IMR-90 (cell line): ENCODE results near the gene KRTAP20-3. TPM values are rescaled to one million over a fixed set of nuclear protein-coding genes. Genes with fewer than 3 reads are reported as not detected.

Experiments
- ATAC-seq: fragments of 200-7000 bp; cut with Tn5 transposase; 2 replicates; pipeline ENCODE4 v1.9.1; 2020; ENCODE audit warnings: low read depth, mild to moderate bottlenecking, moderate library complexity
- BruUV-seq: library from RNA; stranded (reverse); fragments of 400-500 nt; replicated peaks from 2 replicates; lab custom pipeline; 2021; lab: Mats Ljungman, UMichigan
- CTCF ChIA-PET: fragments of 300-600 bp; formaldehyde crosslinking; extraction: SDS; loops from one replicate; lab custom pipeline; 2021; ENCODE audit warnings: antibody characterized with exemption; lab: Yijun Ruan, JAX
- POLR2A ChIA-PET: fragments of 300-600 bp; sonication (Branson Sonifier 250); formaldehyde crosslinking; loops from one replicate; lab custom pipeline; 2022; ENCODE audit warnings: antibody characterized with exemption; ENCODE audit not compliant: unreplicated experiment; lab: Charles Lee
- DNase-seq: peaks from one replicate; pipeline ENCODE4 v3.0.0; 2013
- H2AFZ ChIP-seq: replicated peaks from 2 replicates; pipeline ENCODE3; 2013; ENCODE audit warnings: low read length, mild to moderate bottlenecking; ENCODE audit not compliant: poor library complexity
- H2AK5ac ChIP-seq: 2 replicates; pipeline ENCODE4 v1.6.1; 2013; ENCODE audit warnings: low read depth, low read length, inconsistent platforms
- H2AK9ac ChIP-seq: replicated peaks from 2 replicates; pipeline ENCODE3; 2013; ENCODE audit warnings: mild to moderate bottlenecking, low read depth, low read length, moderate library complexity; ENCODE audit not compliant: poor library complexity
- H2BK120ac ChIP-seq: 2 replicates; pipeline ENCODE4 v1.6.1; 2013; ENCODE audit warnings: low read depth, low read length, inconsistent platforms
- H2BK15ac ChIP-seq: 3 replicates; pipeline ENCODE4 v1.6.1; 2013; ENCODE audit warnings: low read depth, low read length, inconsistent platforms
- H2BK20ac ChIP-seq: 2 replicates; pipeline ENCODE4 v1.6.1; 2013; ENCODE audit warnings: low read depth, mild to moderate bottlenecking, inconsistent platforms, low read length, moderate library complexity
- H2BK5ac ChIP-seq: 2 replicates; pipeline ENCODE4 v1.6.1; 2013; ENCODE audit warnings: mild to moderate bottlenecking, low read depth, low read length, inconsistent platforms; ENCODE audit not compliant: poor library complexity, severe bottlenecking
- H3K14ac ChIP-seq: replicated peaks from 2 replicates; pipeline ENCODE4 v1.6.1; 2013; ENCODE audit warnings: low read depth, low read length, inconsistent platforms
- H3K18ac ChIP-seq: 2 replicates; pipeline ENCODE4 v1.6.1; 2013; ENCODE audit warnings: low read depth, low read length, control low read depth
- H3K23ac ChIP-seq: 2 replicates; pipeline ENCODE4 v1.6.1; 2013; ENCODE audit warnings: low read depth, low read length, inconsistent platforms
- H3K27ac ChIP-seq: 2 replicates; pipeline ENCODE4 v1.5.1; 2013; ENCODE audit warnings: mild to moderate bottlenecking, control low read depth, low read length; ENCODE audit not compliant: insufficient read depth
- H3K27me3 ChIP-seq: 2 replicates; pipeline ENCODE4 v1.6.1; 2013; ENCODE audit warnings: low read length; ENCODE audit not compliant: control insufficient read depth, insufficient read depth
- H3K36me3 ChIP-seq: 2 replicates; pipeline ENCODE4 v1.6.1; 2013; ENCODE audit warnings: low read length, mixed read lengths; ENCODE audit not compliant: control insufficient read depth, insufficient read depth
- H3K4ac ChIP-seq: 2 replicates; pipeline ENCODE4 v1.6.1; 2013; ENCODE audit warnings: low read depth, low read length, inconsistent platforms
- H3K4me1 ChIP-seq: 2 replicates; pipeline ENCODE4 v1.6.1; 2013; ENCODE audit warnings: low read length, mixed read lengths; ENCODE audit not compliant: control insufficient read depth, insufficient read depth
- H3K4me2 ChIP-seq: 2 replicates; pipeline ENCODE4 v1.6.1; 2013; ENCODE audit warnings: low read depth, mild to moderate bottlenecking, control low read depth, low read length, moderate library complexity
- H3K4me3 ChIP-seq: 2 replicates; pipeline ENCODE4 v1.5.1; 2013; ENCODE audit warnings: low read depth, mild to moderate bottlenecking, control low read depth, low read length, moderate library complexity; ENCODE audit not compliant: insufficient read depth
- H3K56ac ChIP-seq: 2 replicates; pipeline ENCODE4 v1.6.1; 2013; ENCODE audit warnings: low read length, inconsistent platforms; ENCODE audit not compliant: insufficient read depth; ENCODE audit errors: extremely low read depth
- H3K79me1 ChIP-seq, 2 experiments: 2 replicates each; pipeline ENCODE4 v1.6.1; 2013; ENCODE audit warnings: low read length in 2 of 2, inconsistent platforms in 1 of 2, low read depth in 1 of 2
- H3K9ac ChIP-seq: 2 replicates; pipeline ENCODE4 v1.6.1; 2013; ENCODE audit warnings: low read depth, low read length, control low read depth
- H3K9me1 ChIP-seq: 2 replicates; pipeline ENCODE4 v1.6.1; 2013; ENCODE audit warnings: low read length, inconsistent platforms; ENCODE audit not compliant: insufficient read depth
- H3K9me3 ChIP-seq: 2 replicates; pipeline ENCODE4 v1.6.1; 2013; ENCODE audit warnings: low read length; ENCODE audit not compliant: control insufficient read depth, insufficient read depth
- H4K20me1 ChIP-seq: 2 replicates; pipeline ENCODE4 v1.6.1; 2013; ENCODE audit warnings: low read length, inconsistent platforms; ENCODE audit not compliant: insufficient read depth
- H4K5ac ChIP-seq: 2 replicates; pipeline ENCODE4 v1.6.1; 2013; ENCODE audit warnings: mild to moderate bottlenecking, low read depth, low read length, control low read depth
- H4K8ac ChIP-seq, 2 experiments: 2 replicates each; pipeline ENCODE4 v1.6.1; 2013; ENCODE audit warnings: low read depth in 2 of 2, low read length in 2 of 2, control low read depth in 1 of 2, inconsistent platforms in 1 of 2
- H4K91ac ChIP-seq: 2 replicates; pipeline ENCODE4 v1.6.1; 2013; ENCODE audit warnings: low read depth, low read length, inconsistent platforms; ENCODE audit not compliant: insufficient read depth
- BHLHE40 ChIP-seq: fragments of 150-350 bp; IDR thresholded peaks from 2 replicates; pipeline ENCODE4 v1.6.1; 2016; ENCODE audit warnings: mild to moderate bottlenecking, low read depth, low read length
- MAFK ChIP-seq: IDR thresholded peaks from 2 replicates; pipeline ENCODE4 v1.6.1; 2012; ENCODE audit warnings: low read depth, low read length, improper control_type of control experiment
- MXI1 ChIP-seq: IDR thresholded peaks from 2 replicates; pipeline ENCODE4 v1.6.1; 2012; ENCODE audit warnings: low read depth, mild to moderate bottlenecking, low read length, moderate library complexity, borderline replicate concordance
- NFE2L2 ChIP-seq: fragments of 150-350 bp; IDR thresholded peaks from 2 replicates; pipeline ENCODE4 v1.6.1; 2016; ENCODE audit warnings: low read depth, mild to moderate bottlenecking, low read length
- RFX5 ChIP-seq: IDR thresholded peaks from 2 replicates; pipeline ENCODE4 v1.8.0; 2012; ENCODE audit warnings: low read depth, mild to moderate bottlenecking, low read length, moderate library complexity
- SMC3 ChIP-seq: fragments of 150-350 bp; IDR thresholded peaks from 2 replicates; pipeline ENCODE4 v1.6.1; 2016; ENCODE audit warnings: low read depth, mild to moderate bottlenecking, antibody characterized with exemption, low read length, moderate library complexity
- WGBS, 2 experiments: methylation state at CpG; one replicate each; pipeline versions ENCODE4 v1.1.5 to v1.1.7; 2013; ENCODE audit warnings: missing lambda C conversion rate in 2 of 2; ENCODE audit not compliant: insufficient read length in 1 of 2; ENCODE audit errors: extremely low coverage in 2 of 2; 5-methylcytosine and 5-hydroxymethylcytosine counted together
- dilution Hi-C: fragments of 300-500 bp; cut with HindIII; formaldehyde crosslinking; loops from one replicate; pipeline ENCODE4 v1.14.3; 2018; ENCODE audit warnings: low sequenced_read_pairs; ENCODE audit not compliant: unreplicated experiment
- in situ Hi-C: fragments of 300-500 bp; cut with MboI; formaldehyde crosslinking; loops from 3 replicates; pipeline ENCODE4 v1.14.3; 2019; ENCODE audit warnings: low sequenced_read_pairs, inconsistent platforms, mixed read lengths
- intact Hi-C: fragments of 100-400 bp; cut with micrococcal nuclease; formaldehyde crosslinking; loops from 2 replicates; pipeline ENCODE4 v1.10.0; 2022
- polyA plus RNA-seq, 3 experiments: library from polyadenylated mRNA; depleted of rRNA; stranded (reverse); fragments of >200 nt; gene quantifications; 2 replicates each; pipeline ENCODE4 v1.2.3, GENCODE V29; 2012; ENCODE audit warnings: low replicate concordance in 1 of 3
- total RNA-seq: library from RNA; depleted of rRNA; stranded (reverse); fragments of >200 nt; gene quantifications from 2 replicates; pipeline ENCODE4 v1.2.3, GENCODE V29; 2012
- TF ChIP-seq, protein P1 (sequence below): conservative IDR thresholded peaks from 2 replicates; pipeline ENCODE4 v1.5.1; 2012; ENCODE audit warnings: mild to moderate bottlenecking, low read depth, low read length, improper control_type of control experiment
- TF ChIP-seq, protein P2 (sequence below): fragments of 150-350 bp; IDR thresholded peaks from 2 replicates; pipeline ENCODE4 v1.6.1; 2016; ENCODE audit warnings: low read depth, mild to moderate bottlenecking, low read length, moderate library complexity, borderline replicate concordance
- TF ChIP-seq, protein P3 (sequence below): fragments of 150-350 bp; IDR thresholded peaks from 2 replicates; pipeline ENCODE4 v1.6.1; 2017; ENCODE audit warnings: mild to moderate bottlenecking, antibody characterized with exemption, low read length, low read depth

The KRTAP20-3 gene
- total and polyA plus RNA-seq, 2 of the 4 experiments (the other 2 are of a cell fraction), result not detected

DNA sequence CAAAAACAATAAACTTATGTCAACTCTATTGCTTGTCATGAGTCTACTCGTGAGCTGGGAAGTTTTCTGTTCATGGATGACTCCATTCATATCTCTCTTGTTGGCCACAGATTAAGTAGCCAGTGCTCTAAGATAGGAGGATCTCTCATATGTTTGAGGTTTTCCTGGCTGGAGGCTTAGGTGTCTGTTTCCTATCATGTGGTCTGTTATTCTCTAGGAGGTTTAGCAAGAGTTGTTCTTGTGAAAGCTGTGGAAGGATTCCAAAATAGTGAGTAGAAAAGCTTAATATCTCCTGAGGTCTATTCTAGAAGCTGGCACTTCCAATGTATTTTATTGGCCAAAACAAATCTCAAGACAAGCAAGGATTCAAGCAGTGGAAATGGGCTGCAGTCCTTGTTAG lies 13.5 kb upstream of the KRTAP20-3 start:
- no peak overlapping the region for H3K18ac ChIP-seq

More for the DNA sequence above, 13.5 kb upstream of the KRTAP20-3 start:
- H3K4me3 ChIP-seq, result no peak overlapping the region
- no peak overlapping the region for H4K8ac ChIP-seq
- no peak for DNase-seq
- intact Hi-C loops (no loop called here), dilution Hi-C loops (no loop called here), in situ Hi-C loops (no loop called here)
- H2AFZ ChIP-seq, result no peak overlapping the region
- no peak overlapping the region for H2AK9ac ChIP-seq
- no peaks in the 10 kb centered on the region for H4K20me1 ChIP-seq
- no peaks in the 10 kb centered on the region for H3K4me1 ChIP-seq
- H2BK5ac ChIP-seq, result no peak overlapping the region
- H4K5ac ChIP-seq, result no peak overlapping the region
- H3K23ac ChIP-seq, result no peak overlapping the region
- no peak overlapping the region for H3K4me2 ChIP-seq
- no peak overlapping the region for H3K14ac ChIP-seq
- BruUV-seq, result no TSS peak
- TF ChIP-seq RFX5, result no peak
- TF ChIP-seq MXI1, result no peak
- TF ChIP-seq NFE2L2, result no peak
- no peak for TF ChIP-seq SMC3
- TF ChIP-seq, protein P1, sequence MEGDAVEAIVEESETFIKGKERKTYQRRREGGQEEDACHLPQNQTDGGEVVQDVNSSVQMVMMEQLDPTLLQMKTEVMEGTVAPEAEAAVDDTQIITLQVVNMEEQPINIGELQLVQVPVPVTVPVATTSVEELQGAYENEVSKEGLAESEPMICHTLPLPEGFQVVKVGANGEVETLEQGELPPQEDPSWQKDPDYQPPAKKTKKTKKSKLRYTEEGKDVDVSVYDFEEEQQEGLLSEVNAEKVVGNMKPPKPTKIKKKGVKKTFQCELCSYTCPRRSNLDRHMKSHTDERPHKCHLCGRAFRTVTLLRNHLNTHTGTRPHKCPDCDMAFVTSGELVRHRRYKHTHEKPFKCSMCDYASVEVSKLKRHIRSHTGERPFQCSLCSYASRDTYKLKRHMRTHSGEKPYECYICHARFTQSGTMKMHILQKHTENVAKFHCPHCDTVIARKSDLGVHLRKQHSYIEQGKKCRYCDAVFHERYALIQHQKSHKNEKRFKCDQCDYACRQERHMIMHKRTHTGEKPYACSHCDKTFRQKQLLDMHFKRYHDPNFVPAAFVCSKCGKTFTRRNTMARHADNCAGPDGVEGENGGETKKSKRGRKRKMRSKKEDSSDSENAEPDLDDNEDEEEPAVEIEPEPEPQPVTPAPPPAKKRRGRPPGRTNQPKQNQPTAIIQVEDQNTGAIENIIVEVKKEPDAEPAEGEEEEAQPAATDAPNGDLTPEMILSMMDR, result no peak
- TF ChIP-seq MAFK, result no peak
- TF ChIP-seq, protein P2, sequence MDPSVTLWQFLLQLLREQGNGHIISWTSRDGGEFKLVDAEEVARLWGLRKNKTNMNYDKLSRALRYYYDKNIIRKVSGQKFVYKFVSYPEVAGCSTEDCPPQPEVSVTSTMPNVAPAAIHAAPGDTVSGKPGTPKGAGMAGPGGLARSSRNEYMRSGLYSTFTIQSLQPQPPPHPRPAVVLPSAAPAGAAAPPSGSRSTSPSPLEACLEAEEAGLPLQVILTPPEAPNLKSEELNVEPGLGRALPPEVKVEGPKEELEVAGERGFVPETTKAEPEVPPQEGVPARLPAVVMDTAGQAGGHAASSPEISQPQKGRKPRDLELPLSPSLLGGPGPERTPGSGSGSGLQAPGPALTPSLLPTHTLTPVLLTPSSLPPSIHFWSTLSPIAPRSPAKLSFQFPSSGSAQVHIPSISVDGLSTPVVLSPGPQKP, result no peak
- no peak for TF ChIP-seq BHLHE40
- TF ChIP-seq, protein P3, sequence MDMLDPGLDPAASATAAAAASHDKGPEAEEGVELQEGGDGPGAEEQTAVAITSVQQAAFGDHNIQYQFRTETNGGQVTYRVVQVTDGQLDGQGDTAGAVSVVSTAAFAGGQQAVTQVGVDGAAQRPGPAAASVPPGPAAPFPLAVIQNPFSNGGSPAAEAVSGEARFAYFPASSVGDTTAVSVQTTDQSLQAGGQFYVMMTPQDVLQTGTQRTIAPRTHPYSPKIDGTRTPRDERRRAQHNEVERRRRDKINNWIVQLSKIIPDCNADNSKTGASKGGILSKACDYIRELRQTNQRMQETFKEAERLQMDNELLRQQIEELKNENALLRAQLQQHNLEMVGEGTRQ, result no peak
- H3K9me1 ChIP-seq, result no peaks in the 10 kb centered on the region
- H2AK5ac ChIP-seq, result no peak overlapping the region
- ATAC-seq, result no peak
- no peak overlapping the region for H3K56ac ChIP-seq
- H2BK120ac ChIP-seq, result no peak overlapping the region
- no peaks in the 10 kb centered on the region for H3K27me3 ChIP-seq
- H3K79me1 ChIP-seq, result no peaks in the 10 kb centered on the region
- CTCF ChIA-PET, result no interaction called here
- no peaks in the 10 kb centered on the region for H3K36me3 ChIP-seq
- H3K4ac ChIP-seq, result no peak overlapping the region
- peaks cover 18% of the 10 kb centered on the region for H3K9me3 ChIP-seq
- no peak overlapping the region for H2BK20ac ChIP-seq
- H3K27ac ChIP-seq, result no peak overlapping the region
- H2BK15ac ChIP-seq, result no peak overlapping the region
- WGBS, 2 experiments, result no CpG with 5 or more reads among the region's 1 CpG
- no peak overlapping the region for H3K9ac ChIP-seq
- no peak overlapping the region for H4K91ac ChIP-seq
- POLR2A ChIA-PET, result no interaction called here
